ENCODE measurements around the gene PDSS2. TPM values are rescaled to one million over a fixed set of nuclear protein-coding genes. Genes with fewer than 3 reads are reported as not detected.

Gene PDSS2
- total RNA-seq, 1 experiment from 2014 or later = 12.1 TPM

- H3T11ph ChIP-seq (ENCODE audit: low read length) = no peak overlapping the region
- H4K20me1 ChIP-seq (ENCODE audit: control insufficient read depth, insufficient read depth, insufficient read length) = no peaks in the 10 kb centered on the region
- no peaks in the 10 kb centered on the region for H3K79me1 ChIP-seq (ENCODE audit: insufficient read depth, low read depth, low read length, poor library complexity, severe bottlenecking)
- Mint-ChIP-seq H3K4me1 (no peaks in the 10 kb centered on the region), H3K36me3 (ENCODE audit: insufficient read depth in 1 of 3, low read depth in 3 of 3) (no peaks in the 10 kb centered on the region; a peak in 1 of 7 replicates), H3K4me3 (no peak overlapping the region), H3K9me3 (no peaks in the 10 kb centered on the region), H3K27me3 (ENCODE audit: low read depth) (no peaks in the 10 kb centered on the region), H3K27ac (no peak overlapping the region)
- H4K91ac ChIP-seq (ENCODE audit: insufficient read length, low read depth, low read length) = no peak overlapping the region
- no peak overlapping the region for H3K23ac ChIP-seq (ENCODE audit: insufficient read length, low read depth, low read length)
- H2BK12ac ChIP-seq (ENCODE audit: insufficient read length, low read depth, low read length) = no peak overlapping the region
- no peak for TF ChIP-seq CTCF (conservative IDR thresholded peaks at IDR 0.05)
- no peak overlapping the region for H4K8ac ChIP-seq (replicated peaks; ENCODE audit: insufficient read length, low read depth, low read length)
- no peaks in the 10 kb centered on the region for H3K9me3 ChIP-seq (ENCODE audit: control insufficient read depth, low read depth, low read length)
- WGBS (ENCODE audit: extremely low coverage, insufficient read length, low lambda C conversion rate) = no CpG with 5 or more reads among the region's 5 CpGs
- no peaks in the 10 kb centered on the region for H3K79me2 ChIP-seq (ENCODE audit: insufficient read depth, low read length)
- no peak overlapping the region for H3K4me2 ChIP-seq (ENCODE audit: insufficient read depth, insufficient read length, low read length)
- H3K14ac ChIP-seq (ENCODE audit: insufficient read depth, low read length) = no peak overlapping the region
- no peak overlapping the region for H3K27ac ChIP-seq (ENCODE audit: insufficient read length, low read depth, low read length)
- H2BK15ac ChIP-seq (ENCODE audit: low read depth, low read length) = no peak overlapping the region
- H3K27me3 ChIP-seq (ENCODE audit: insufficient read depth, low read length) = no peaks in the 10 kb centered on the region
- no peak overlapping the region for H2AK5ac ChIP-seq (ENCODE audit: insufficient read length, low read length)
- H2BK120ac ChIP-seq (ENCODE audit: low read depth, low read length, poor library complexity, severe bottlenecking) = no peak overlapping the region
- H2BK5ac ChIP-seq (ENCODE audit: insufficient read length, low read length) = no peak overlapping the region
- no peak overlapping the region for H3K56ac ChIP-seq (ENCODE audit: insufficient read length, low read depth, low read length)
- no peak overlapping the region for H3K9ac ChIP-seq (ENCODE audit: extremely low read depth, insufficient read length, low read length)
- no peaks in the 10 kb centered on the region for H3K23me2 ChIP-seq (ENCODE audit: insufficient read length, low read depth, low read length, poor library complexity, severe bottlenecking)
- H4K5ac ChIP-seq (ENCODE audit: insufficient read length, low read depth, low read length) = no peak overlapping the region
- H3K4me1 ChIP-seq (ENCODE audit: insufficient read depth, low read length) = 0 out of 2 replicates have a peak, but pooled peaks cover 2% of the 10 kb centered on the region
- no peak overlapping the region for H3K4ac ChIP-seq (ENCODE audit: low read depth, low read length)
- no peak overlapping the region for H2AFZ ChIP-seq (ENCODE audit: low read length)
- no peak overlapping the region for H2BK20ac ChIP-seq (ENCODE audit: low read depth, low read length, poor library complexity, severe bottlenecking)
- no peak overlapping the region for H3K18ac ChIP-seq (ENCODE audit: insufficient read length, low read depth, low read length)
- DNase-seq = no peak
Observed at GRCh38 chr6:107331409-107332386, 127.7 kb downstream of the PDSS2 start.
